Astrocyte (in vitro differentiated cells and primary cell): ENCODE data around the gene EDARADD. TPM values are rescaled to one million over a fixed set of nuclear protein-coding genes. Genes with fewer than 3 reads are reported as not detected.

Experiments
- DNase-seq: peaks from one replicate; pipeline ENCODE4 v3.0.0-alpha.2; 2010; ENCODE audit warnings: low read depth
- FAIRE-seq: peaks from 2 replicates; lab custom pipeline; 2011; peaks lifted over from hg19 to GRCh38; lab: Jason Lieb, UNC
- H2AFZ ChIP-seq: 2 replicates; pipeline ENCODE4 v1.6.0; 2012; ENCODE audit warnings: low read depth, low read length, inconsistent platforms
- H3K27ac ChIP-seq: 2 replicates; pipeline ENCODE4 v1.5.1; 2011; ENCODE audit warnings: low read depth, low read length, inconsistent platforms
- H3K27me3 ChIP-seq: 2 replicates; pipeline ENCODE4 v1.6.0; 2011; ENCODE audit warnings: low read length, inconsistent platforms; ENCODE audit not compliant: insufficient read depth
- H3K36me3 ChIP-seq: 2 replicates; pipeline ENCODE4 v1.5.1; 2011; ENCODE audit warnings: low read length, inconsistent platforms; ENCODE audit not compliant: insufficient read depth
- H3K4me1 ChIP-seq: 2 replicates; pipeline ENCODE4 v1.5.1; 2011; ENCODE audit warnings: low read length, inconsistent platforms; ENCODE audit not compliant: insufficient read depth
- H3K4me2 ChIP-seq: 2 replicates; pipeline ENCODE4 v1.6.0; 2012; ENCODE audit warnings: low read length, inconsistent platforms
- H3K4me3 ChIP-seq: 2 replicates; pipeline ENCODE4 v1.5.1; 2011; ENCODE audit warnings: low read depth, mild to moderate bottlenecking, low read length, inconsistent platforms; ENCODE audit not compliant: insufficient read depth
- H3K79me2 ChIP-seq: 2 replicates; pipeline ENCODE4 v1.6.0; 2012; ENCODE audit warnings: mild to moderate bottlenecking, low read length, inconsistent platforms; ENCODE audit not compliant: insufficient read depth
- H3K9ac ChIP-seq: 2 replicates; pipeline ENCODE4 v1.6.0; 2012; ENCODE audit warnings: mild to moderate bottlenecking, low read length, inconsistent platforms
- H3K9me3 ChIP-seq: 2 replicates; pipeline ENCODE4 v1.5.1; 2012; ENCODE audit warnings: low read depth, mild to moderate bottlenecking, low read length, inconsistent platforms; ENCODE audit not compliant: insufficient read depth
- H4K20me1 ChIP-seq: 2 replicates; pipeline ENCODE4 v1.6.0; 2012; ENCODE audit warnings: low read length, inconsistent platforms; ENCODE audit not compliant: insufficient read depth
- H3K27ac Mint-ChIP-seq: one replicate; pipeline ENCODE4 v1.8.0; 2021; ENCODE audit warnings: mild to moderate bottlenecking, mixed read lengths; ENCODE audit not compliant: unreplicated experiment
- H3K27me3 Mint-ChIP-seq: one replicate; pipeline ENCODE4 v1.8.0; 2021; ENCODE audit warnings: low read depth, mixed read lengths; ENCODE audit not compliant: unreplicated experiment
- H3K36me3 Mint-ChIP-seq: one replicate; pipeline ENCODE4 v1.8.0; 2021; ENCODE audit warnings: low read depth, mixed read lengths; ENCODE audit not compliant: unreplicated experiment
- H3K4me1 Mint-ChIP-seq: one replicate; pipeline ENCODE4 v1.8.0; 2021; ENCODE audit warnings: low read depth, mixed read lengths; ENCODE audit not compliant: unreplicated experiment
- H3K4me3 Mint-ChIP-seq: one replicate; pipeline ENCODE4 v1.8.0; 2021; ENCODE audit warnings: mild to moderate bottlenecking, moderate library complexity, mixed read lengths; ENCODE audit not compliant: unreplicated experiment
- H3K9me3 Mint-ChIP-seq: one replicate; pipeline ENCODE4 v1.8.0; 2021; ENCODE audit warnings: mild to moderate bottlenecking, mixed read lengths; ENCODE audit not compliant: unreplicated experiment
- CTCF ChIP-seq: IDR thresholded peaks from 2 replicates; pipeline ENCODE4 v1.5.1; 2011; ENCODE audit warnings: low read depth, mild to moderate bottlenecking, inconsistent platforms, low read length, moderate library complexity; ENCODE audit not compliant: insufficient read depth
- EZH2 ChIP-seq: IDR thresholded peaks from 2 replicates; pipeline ENCODE4 v1.6.1; 2012; ENCODE audit warnings: mild to moderate bottlenecking, low read length, inconsistent platforms; ENCODE audit not compliant: insufficient read depth
- total RNA-seq: library from RNA; stranded (reverse); gene quantifications from 2 replicates; pipeline ENCODE4 v1.2.1, GENCODE V29; 2021

Gene EDARADD
- total RNA-seq, 1 donor from 2014 or later, result 0.98 TPM

- no peak overlapping the region for H3K9ac ChIP-seq
- H3K4me1 Mint-ChIP-seq, result peaks cover 3% of the 10 kb centered on the region
- H3K4me3 ChIP-seq, result no peak overlapping the region
- H3K27me3 Mint-ChIP-seq, result no peaks in the 10 kb centered on the region
- peaks cover 4% of the 10 kb centered on the region for H3K36me3 Mint-ChIP-seq
- no peak overlapping the region for H3K4me2 ChIP-seq
- DNase-seq (no peak), FAIRE-seq (no peak)
- H3K4me3 Mint-ChIP-seq, result no peak overlapping the region
- no peaks in the 10 kb centered on the region for H3K36me3 ChIP-seq
- H3K4me1 ChIP-seq, result no peaks in the 10 kb centered on the region
- TF ChIP-seq EZH2, result no peak
- TF ChIP-seq CTCF, result no peak
- H2AFZ ChIP-seq, result no peak overlapping the region
- no peaks in the 10 kb centered on the region for H4K20me1 ChIP-seq
- peaks cover 4% of the 10 kb centered on the region for H3K9me3 Mint-ChIP-seq
- H3K9me3 ChIP-seq, result no peaks in the 10 kb centered on the region
- H3K27me3 ChIP-seq, result no peaks in the 10 kb centered on the region
- H3K27ac ChIP-seq, result no peak overlapping the region
- H3K79me2 ChIP-seq, result no peaks in the 10 kb centered on the region
- H3K27ac Mint-ChIP-seq, result no peak overlapping the region
Observed at GRCh38 chr1:236422517-236422876, 28.4 kb downstream of the EDARADD start.

- H3K4me1 Mint-ChIP-seq, result peaks cover 3% of the 10 kb centered on the region
- no peak overlapping the region for H3K4me3 ChIP-seq
- H3K27ac Mint-ChIP-seq, result no peak overlapping the region
- no peak for FAIRE-seq
- TF ChIP-seq EZH2 (no peak), CTCF (no peak)
- no peak for DNase-seq
- no peak overlapping the region for H3K4me2 ChIP-seq
- no peaks in the 10 kb centered on the region for H3K79me2 ChIP-seq
- H3K4me3 Mint-ChIP-seq, result no peak overlapping the region
- no peaks in the 10 kb centered on the region for H3K27me3 ChIP-seq
- no peaks in the 10 kb centered on the region for H3K27me3 Mint-ChIP-seq
- no peak overlapping the region for H3K9ac ChIP-seq
- H3K4me1 ChIP-seq, result no peaks in the 10 kb centered on the region
- no peaks in the 10 kb centered on the region for H4K20me1 ChIP-seq
- no peaks in the 10 kb centered on the region for H3K9me3 ChIP-seq
- H3K36me3 Mint-ChIP-seq, result peaks cover 7% of the 10 kb centered on the region
- H2AFZ ChIP-seq, result no peak overlapping the region
- H3K27ac ChIP-seq, result no peak overlapping the region
- H3K9me3 Mint-ChIP-seq, result peaks cover 4% of the 10 kb centered on the region
- no peaks in the 10 kb centered on the region for H3K36me3 ChIP-seq
Observed at GRCh38 chr1:236425031-236425663, 31.1 kb downstream of the EDARADD start.

- Mint-ChIP-seq H3K9me3 (peaks cover 2% of the 10 kb centered on the region), H3K27me3 (no peaks in the 10 kb centered on the region), H3K36me3 (peaks cover 7% of the 10 kb centered on the region), H3K4me3 (no peak overlapping the region), H3K27ac (no peak overlapping the region), H3K4me1 (no peaks in the 10 kb centered on the region)
- Histone ChIP-seq H3K27me3 (no peaks in the 10 kb centered on the region), H3K36me3 (no peaks in the 10 kb centered on the region), H3K4me2 (no peak overlapping the region), H3K79me2 (no peaks in the 10 kb centered on the region), H3K4me3 (no peak overlapping the region), H3K27ac (no peak overlapping the region), H3K9me3 (no peaks in the 10 kb centered on the region), H2AFZ (no peak overlapping the region), H3K9ac (no peak overlapping the region), H4K20me1 (no peaks in the 10 kb centered on the region), H3K4me1 (no peaks in the 10 kb centered on the region)
- TF ChIP-seq CTCF (no peak), EZH2 (no peak)
- FAIRE-seq, result no peak
- no peak for DNase-seq
Observed at GRCh38 chr1:236426215-236426614, 32.1 kb downstream of the EDARADD start.
